ENCODE measurements around the gene BDH1. TPM values are rescaled to one million over a fixed set of nuclear protein-coding genes. Genes with fewer than 3 reads are reported as not detected.
"Not testable (repeated sequence)": the region's sequence is repeated elsewhere in the genome, so short reads cannot be mapped to it uniquely, and the experiment has no call there.

Gene BDH1
- total and polyA plus RNA-seq, 2 of the 8 experiments (the other 6 are each of a cell fraction or from before 2014, with no cell fraction given): 27.2 to 28.1 TPM

GRCh38 chr3:197517922-197518683 is 37.7 kb downstream of the BDH1 start:
- H2BK120ac ChIP-seq (replicated peaks; ENCODE audit: low read depth, low read length); H2AK5ac ChIP-seq (ENCODE audit: low read depth, low read length); H3K14ac ChIP-seq (ENCODE audit: insufficient read length); H3K79me2 ChIP-seq (ENCODE audit: control insufficient read depth in 1 of 2, insufficient read depth in 2 of 2, low read length in 2 of 2); H3K36me3 ChIP-seq (ENCODE audit: control insufficient read depth in 2 of 4, insufficient read depth in 4 of 4, low read length in 3 of 4); H3K23me2 ChIP-seq (ENCODE audit: low read depth, low read length); H3K18ac ChIP-seq (ENCODE audit: extremely low read depth, low read length); POLR2A ChIA-PET (ENCODE audit: partially characterized antibody); DNase-seq (ENCODE audit: low read depth in 1 of 2, low spot score in 2 of 2); H2BK15ac ChIP-seq (ENCODE audit: low read length); FAIRE-seq; H3K4me3 ChIP-seq (ENCODE audit: extremely low read depth in 1 of 4, insufficient read depth in 2 of 4, low read depth in 3 of 4, low read length in 4 of 4); H3K4ac ChIP-seq (replicated peaks; ENCODE audit: insufficient read length, low read depth, low read length); H3K23ac ChIP-seq (ENCODE audit: insufficient read length); H2BK5ac ChIP-seq (ENCODE audit: low read depth, low read length); CTCF ChIA-PET (ENCODE audit: partially characterized antibody); H3K56ac ChIP-seq (replicated peaks; ENCODE audit: insufficient read length, low read depth, low read length); H2BK20ac ChIP-seq (ENCODE audit: low read length); H4K20me1 ChIP-seq (replicated peaks in 1 of 2; ENCODE audit: control insufficient read depth in 1 of 2, insufficient read depth in 2 of 2, low read length in 2 of 2); H4K5ac ChIP-seq (ENCODE audit: insufficient read length, low read depth, low read length); H3K79me1 ChIP-seq (ENCODE audit: low read depth, low read length); H3K27me3 ChIP-seq (replicated peaks in 1 of 4; ENCODE audit: control insufficient read depth in 3 of 4, extremely low read depth in 1 of 4, insufficient read depth in 3 of 4, low read length in 3 of 4); H3K9ac ChIP-seq (replicated peaks in 1 of 4; ENCODE audit: extremely low read depth in 1 of 4, low read depth in 3 of 4, low read length in 3 of 4); H4K8ac ChIP-seq (ENCODE audit: extremely low read depth, insufficient read depth, low read length); H3K9me3 ChIP-seq (ENCODE audit: insufficient read depth in 2 of 2, low read depth in 1 of 2, low read length in 1 of 2); H2AFZ ChIP-seq (ENCODE audit: low read length); H4K91ac ChIP-seq (replicated peaks; ENCODE audit: insufficient read length, low read length); H3K27ac ChIP-seq (ENCODE audit: low read depth, low read length); H2BK12ac ChIP-seq (ENCODE audit: low read depth, low read length); H3K4me2 ChIP-seq (ENCODE audit: insufficient read depth in 1 of 2, low read depth in 2 of 2, low read length in 2 of 2): not testable (repeated sequence)
- no CpG with 5 or more reads among the region's 10 CpGs for WGBS, 2 experiments (ENCODE audit: extremely low coverage in 1 of 2, insufficient coverage in 1 of 2, insufficient read length in 1 of 2, insufficient replicate concordance in 2 of 2, low coverage in 1 of 2, low lambda C conversion rate in 2 of 2, missing lambda C conversion rate in 1 of 2)
- H3K4me1 ChIP-seq (replicated peaks in 1 of 4; ENCODE audit: control insufficient read depth in 3 of 4, insufficient read depth in 4 of 4, low read length in 3 of 4): peaks cover 0 to 18% (median 15%) of the 10 kb centered on the region in 4 experiments; a peak in 6 of 7 replicates
